ENCODE measurements around the gene BRD4.
"Not testable (repeated sequence)": the region's sequence is repeated elsewhere in the genome, so short reads cannot be mapped to it uniquely, and the experiment has no call there.

Gene BRD4

DNA sequence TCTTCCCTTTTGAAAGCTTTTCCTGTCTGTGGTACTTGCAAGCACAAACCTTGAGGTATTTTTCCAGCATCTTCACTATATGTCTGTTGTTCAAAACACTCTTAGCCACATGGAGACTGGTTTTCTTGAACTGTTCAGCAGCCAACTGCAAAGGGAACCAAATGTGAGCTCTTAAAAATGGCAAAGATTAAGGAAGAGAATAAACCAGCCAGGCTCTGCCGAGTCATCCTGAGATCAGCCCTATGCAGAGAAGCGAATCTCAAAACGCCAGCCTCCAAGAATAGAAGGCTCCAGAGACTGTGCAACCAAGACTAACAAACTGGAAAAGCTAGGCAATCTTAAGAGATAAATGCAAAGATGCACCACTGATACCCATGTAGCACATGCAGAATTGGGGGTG, 26.6 kb upstream of the BRD4 start:
- DNase-seq, result no peak

DNA sequence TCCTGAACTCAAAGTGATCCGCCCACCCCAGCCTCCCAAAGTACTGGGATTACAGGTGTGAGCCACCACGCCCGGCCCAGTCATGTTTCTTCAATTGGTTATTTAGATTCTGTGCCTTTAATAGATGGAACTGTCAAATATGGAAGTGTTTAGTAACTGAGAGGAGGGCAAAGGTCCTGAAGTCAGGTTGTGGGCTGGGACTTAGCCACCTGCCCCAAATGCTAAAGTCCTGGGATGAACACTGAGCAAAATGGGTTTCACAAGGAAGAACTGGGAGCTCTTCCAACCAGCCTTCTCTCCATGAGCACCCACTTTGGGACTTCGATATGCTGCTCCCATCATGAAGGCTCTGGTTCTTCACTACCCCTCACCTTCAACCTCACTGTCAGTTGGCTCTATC, 25.6 kb upstream of the BRD4 start:
- DNase-seq, result no peak

DNA sequence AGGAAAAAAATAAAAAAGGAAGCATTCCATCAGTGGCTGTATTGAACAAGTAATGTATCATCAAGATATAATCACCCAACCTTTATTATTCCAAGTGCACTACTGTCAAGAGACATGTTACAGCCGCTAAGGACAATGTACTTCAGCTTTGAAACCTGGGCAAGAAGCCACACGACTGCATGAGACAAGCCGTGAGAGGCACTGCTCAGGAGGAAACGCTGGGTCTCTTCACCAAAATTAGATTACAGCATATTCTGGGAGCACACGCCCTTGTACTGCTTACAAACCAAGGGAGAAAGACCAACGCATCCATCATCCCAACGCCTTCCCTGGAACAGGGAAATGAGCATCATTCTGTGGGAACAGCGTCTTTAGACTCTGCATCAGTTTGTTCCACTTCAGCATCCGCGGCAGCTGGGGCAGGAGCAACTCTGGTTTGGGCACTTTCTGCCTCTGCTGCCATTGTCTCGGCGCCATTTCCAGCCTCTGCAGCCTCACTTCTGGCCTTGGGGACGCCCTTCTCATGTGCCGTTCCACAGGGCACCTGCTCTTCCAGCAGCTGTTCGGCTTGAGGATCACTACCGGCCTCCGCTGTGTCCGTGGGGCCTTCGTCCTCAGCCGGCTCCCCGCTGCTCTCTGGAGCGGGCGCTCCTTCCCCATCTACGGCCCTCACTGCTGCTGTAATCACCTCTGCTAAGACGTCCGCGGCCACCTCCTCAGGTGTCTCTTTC, 22.4 kb upstream of the BRD4 start:
- DNase-seq, result no peak

DNA sequence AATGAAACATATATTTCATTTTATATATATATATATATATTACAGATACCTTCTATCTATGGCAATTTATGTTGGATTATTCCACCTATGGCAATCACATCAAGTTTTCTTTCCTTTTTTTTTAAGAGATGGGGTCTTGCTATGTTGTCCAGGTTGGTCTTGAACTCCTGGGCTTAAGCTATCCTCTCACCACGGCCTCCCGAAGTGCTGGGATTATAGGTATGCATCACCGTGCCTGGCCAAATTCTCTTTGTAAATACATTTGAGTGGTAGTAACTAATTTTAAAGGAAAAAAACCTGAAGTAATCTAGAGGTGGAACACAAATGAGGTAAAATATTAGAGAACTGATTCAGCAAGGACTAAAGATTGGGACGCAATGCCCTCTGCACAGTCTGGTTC, 21.6 kb upstream of the BRD4 start:
- no peak for DNase-seq

DNA sequence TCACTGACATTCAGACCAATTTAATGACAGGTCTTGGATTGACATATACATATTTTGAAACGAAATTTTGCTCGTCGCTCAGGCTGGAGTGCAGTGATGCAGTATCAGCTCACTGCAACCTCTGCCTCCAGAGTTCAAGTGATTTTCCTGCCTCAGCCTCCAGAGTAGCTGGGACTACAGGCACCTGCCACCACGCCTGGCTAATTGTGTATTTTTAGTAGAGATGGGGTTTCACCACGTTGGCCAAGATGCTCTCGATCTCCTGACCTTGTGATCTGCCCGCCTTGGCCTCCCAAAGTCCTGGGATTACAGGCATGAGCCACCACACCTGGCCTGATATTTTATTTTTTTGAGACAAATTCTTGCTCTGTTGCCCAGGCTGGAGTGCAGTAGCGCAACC, 20.2 kb upstream of the BRD4 start:
- DNase-seq, result not testable (repeated sequence)

DNA sequence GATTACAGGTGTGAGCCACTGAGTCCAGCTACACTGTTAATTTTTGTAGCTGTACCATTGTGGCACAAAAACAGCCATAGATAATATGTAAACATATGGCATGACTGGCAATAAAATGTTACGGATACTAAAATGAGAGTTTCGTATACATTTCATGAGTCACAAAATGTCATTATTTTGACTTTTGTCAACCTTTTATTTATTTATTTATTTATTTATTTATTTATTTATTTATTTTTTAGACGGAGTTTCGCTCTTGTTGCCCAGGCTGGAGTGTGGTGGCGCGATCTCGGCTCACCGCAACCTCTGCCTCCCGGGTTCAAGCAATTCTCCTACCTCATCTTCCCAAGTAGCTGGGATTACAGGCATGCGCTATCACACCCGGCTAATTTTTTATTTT, 9.0 kb upstream of the BRD4 start:
- not testable (repeated sequence) for DNase-seq

DNA sequence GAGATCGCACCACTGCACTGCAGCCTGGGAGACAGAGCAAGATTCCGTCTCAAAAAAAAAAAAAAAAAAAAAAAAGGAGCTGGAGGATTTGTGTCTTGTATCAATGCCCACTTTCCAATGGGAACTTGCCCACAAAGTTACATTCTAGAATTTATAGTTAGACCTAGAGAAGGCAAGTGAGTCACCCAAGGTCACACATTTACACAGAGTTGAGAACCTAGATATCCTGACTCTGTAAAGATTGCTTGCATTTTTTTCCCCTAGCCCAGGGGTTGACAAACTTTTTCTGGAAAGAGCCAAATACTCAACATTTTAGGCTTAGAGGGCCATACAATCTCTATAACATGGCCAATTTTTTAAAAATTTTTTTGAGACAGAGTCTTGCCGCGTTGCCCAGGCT, 7.7 kb upstream of the BRD4 start:
- no peak for DNase-seq

DNA sequence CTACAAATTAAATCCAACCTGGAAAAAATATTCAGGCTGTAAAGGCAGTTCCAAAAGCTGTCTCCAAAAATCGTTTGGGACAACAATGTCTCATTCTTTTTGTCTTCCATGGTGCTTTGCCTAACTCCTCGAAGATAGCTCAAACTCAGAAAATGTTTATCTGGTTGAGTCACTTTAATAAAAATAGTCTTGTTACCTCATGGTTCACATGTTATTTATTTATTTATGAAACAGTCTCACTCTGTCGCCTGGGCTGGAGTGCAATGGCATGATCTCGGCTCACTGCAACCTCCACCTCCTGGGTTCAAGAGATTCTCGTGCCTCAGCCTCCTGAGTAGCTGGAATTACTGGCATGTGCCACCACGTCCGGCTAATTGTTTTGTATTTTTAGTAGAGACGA, 4.9 kb upstream of the BRD4 start:
- DNase-seq, result no peak

DNA sequence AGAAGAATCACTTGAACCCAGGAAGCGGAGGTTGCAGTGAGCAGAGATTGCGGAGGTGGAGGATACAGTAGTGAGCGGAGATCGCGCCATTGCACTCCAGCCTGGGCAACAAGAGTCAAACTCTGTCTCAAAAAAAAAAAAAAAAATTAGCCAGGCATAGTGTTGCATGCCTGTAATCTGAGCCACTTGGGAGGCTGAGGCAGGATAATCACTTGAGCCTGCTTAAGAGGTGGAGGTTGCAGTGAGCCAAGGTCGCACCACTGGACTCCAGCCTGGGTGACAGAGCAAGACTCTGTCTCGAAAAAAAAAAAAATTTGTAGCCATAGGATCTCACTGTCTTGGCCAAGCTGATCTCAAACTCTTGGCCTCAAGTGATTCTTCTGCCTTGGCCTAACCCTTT, 3.7 kb upstream of the BRD4 start:
- not testable (repeated sequence) for DNase-seq

DNA sequence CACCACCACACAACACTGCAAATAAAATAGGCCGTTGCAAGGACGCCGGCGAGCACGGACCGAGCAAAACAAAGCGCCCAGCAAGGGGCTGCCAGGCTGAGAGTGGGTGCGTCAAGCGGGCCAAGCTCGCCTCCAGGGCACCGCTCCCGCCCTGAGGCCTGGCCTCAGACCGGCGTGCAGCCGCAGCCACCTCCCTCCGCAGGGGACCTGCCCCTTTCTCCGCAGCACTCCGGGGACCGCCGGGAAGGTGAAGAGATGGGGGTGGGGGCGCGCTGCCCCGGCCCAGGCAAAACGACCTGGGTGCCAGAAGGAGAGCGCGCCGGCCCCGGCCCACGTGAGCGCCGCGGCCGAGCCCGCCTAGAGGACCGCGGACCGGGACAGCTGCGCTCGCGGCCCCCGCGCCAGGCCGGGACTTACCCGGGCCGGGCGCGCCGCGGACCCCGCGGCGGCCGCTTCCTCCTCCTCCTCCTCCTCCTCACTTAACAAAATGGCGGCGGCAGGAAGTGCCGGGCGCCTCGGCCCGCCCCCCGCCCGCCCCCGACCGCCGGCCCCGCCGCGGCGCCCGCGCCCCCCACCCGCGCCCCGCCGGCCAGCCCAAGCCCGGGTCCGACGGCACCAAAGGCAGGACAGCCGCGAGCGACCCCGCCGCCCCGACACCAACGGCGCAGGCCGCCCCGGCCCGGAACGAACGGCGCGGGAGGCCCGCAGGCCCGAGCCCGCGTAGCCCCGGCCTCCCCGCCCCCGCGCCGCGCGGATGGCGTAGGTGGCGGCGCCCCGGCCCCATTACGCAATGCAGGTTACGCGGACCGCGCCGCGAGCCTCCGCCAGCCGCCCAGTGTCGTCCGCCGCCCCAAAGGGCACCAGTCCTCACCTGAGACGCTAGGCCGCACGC, 674 bp downstream of the BRD4 start:
- no peak for DNase-seq

DNA sequence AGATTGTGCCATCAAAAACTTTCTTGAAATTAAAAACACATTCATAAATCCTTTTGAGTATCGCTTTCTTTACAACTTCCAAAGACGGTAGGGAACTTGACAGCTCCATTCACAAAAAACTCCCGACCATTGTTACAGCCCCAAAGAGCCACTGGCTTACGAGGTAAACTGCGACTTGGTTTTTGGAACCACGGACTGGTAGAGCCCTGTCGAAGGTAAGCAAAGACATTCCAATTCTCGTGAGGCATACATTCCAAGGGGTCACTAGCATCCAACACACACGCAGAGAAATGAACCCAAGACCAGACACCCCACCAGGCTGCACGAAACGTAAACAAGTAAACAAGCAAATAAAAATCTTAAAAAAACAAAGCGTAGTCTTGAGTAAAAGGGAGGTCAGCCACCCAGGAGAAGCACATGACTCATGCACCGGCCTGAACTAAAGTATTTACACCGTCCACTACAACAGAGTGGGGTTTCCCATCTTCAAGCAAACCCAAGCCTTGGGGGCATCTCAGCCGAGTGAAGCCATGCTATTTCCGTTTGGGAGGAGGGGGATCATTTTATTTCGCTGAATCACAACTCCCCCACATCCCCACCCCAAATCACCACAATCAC, 1.4 kb downstream of the BRD4 start:
- no peak for DNase-seq

DNA sequence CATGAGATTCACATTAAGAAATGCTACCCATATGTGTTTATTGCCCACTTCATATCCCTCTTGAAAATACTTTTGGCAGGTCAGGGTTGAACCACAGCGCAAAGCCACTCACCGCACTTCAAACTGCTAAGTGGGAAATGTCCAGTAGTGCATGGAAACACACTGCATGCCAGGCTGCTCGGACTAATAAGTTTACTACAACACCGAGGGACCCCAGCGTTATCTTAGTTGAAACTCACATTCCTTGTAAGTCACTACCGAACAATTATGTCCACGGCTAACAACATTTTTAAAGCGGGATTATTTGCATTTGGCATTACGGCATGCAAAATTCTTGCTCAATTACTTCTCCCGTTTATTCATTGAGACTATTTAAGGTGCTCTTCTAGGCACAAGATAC, 4.0 kb downstream of the BRD4 start:
- DNase-seq, result peak; percentile 14

DNA sequence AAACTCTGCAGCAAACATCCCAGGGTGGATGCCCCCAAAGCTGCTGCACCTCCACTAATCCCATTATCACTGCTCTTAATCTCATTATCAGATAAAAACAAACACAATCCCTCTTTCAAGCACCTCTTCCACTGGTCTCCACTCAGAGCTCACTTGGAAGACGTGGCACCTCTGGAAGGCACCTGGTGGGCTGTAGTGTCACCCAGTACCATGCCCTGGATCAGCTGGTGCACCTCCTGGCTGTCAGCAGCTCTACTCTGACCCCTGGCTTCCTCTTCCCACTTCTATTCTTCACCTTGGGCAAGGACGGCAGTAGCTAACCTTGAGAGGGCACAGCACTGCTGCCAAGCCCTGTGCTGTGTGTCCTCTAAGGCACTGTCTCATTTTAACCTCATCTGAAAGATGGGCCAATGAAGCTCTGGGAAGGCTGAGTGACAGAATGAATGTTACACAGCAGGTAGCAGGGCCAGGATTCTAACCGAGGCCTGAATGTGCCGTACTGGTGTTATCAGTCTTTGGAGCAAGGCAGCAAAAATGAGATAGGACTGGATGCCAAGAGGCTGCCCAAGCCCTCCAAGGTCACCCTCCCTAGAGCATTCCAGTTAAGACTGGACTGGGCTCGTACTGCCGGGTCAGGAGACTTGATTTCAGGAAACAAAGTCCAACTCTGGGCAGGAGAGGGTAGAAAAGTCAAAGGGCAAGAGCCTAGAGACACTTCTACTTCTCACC, 7.4 kb downstream of the BRD4 start:
- no peak for DNase-seq

DNA sequence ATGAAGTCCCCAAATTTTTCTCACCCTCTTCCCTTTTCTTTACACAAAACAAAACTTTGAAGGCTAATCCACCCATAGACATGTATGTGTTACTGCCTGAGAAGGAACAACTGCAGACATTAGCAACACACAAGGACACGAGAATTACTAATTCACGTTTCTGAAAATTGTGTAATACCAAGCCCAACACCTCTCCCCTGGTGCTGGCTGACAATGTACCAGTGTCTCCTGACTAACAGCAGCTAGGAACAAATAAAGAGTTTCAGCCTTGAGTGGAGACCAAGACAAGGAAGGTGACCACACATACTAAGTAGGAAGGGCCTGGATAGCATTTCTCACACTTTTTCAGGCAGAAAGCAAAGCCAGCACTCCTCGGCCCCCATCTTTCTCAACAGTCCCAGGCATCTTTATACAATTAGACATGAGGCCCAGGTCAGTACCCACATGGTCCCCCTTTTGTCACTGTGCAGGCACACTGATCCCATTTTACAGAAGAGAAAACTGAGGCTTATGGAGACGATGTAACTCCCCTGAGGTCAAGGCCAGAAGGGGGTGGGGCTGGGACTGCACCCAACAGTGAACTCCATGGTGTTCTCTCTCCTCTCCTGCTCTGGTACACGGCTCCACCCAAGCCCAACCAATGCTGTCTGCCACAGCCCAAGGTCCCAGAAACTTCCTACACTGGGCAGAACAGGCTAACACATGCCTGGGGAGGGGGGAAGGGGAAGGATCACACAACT, 8.7 kb downstream of the BRD4 start:
- no peak for DNase-seq

DNA sequence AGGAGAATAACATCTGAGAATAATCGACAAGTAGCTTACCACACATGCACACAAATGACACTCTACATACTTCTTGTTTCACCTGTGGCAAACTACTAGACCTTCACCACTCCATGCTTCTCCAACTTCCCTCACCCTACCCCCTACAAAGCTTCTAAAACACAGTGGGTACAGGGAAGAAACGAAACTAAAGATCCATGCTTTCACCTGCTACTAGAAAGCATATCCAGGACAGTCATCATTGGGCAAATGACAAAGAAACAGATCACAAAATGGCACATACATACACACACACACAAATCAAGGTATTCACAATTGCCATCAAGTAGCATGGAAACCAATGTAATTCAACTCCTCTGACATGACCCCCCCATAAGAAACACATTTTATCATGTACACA, 10.6 kb downstream of the BRD4 start:
- no peak for DNase-seq

DNA sequence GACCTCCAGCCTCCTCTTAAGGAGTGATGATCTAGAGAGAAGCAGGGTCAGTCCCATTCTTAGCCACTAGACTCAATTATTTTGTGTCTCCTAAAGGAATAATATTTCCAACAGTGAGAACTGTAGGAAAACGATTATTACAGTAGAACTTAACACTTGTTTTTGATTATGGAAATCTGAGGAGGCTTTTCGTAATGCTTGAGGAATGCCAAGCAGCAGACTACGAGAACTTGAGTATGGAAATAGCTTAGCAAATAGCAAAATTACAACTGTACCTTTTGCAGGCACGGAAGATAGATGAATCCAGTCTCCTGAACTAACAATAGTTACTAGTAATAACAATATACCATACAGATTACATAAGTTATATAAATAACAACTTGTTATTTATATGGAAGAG, 12.2 kb downstream of the BRD4 start:
- DNase-seq, result no peak

DNA sequence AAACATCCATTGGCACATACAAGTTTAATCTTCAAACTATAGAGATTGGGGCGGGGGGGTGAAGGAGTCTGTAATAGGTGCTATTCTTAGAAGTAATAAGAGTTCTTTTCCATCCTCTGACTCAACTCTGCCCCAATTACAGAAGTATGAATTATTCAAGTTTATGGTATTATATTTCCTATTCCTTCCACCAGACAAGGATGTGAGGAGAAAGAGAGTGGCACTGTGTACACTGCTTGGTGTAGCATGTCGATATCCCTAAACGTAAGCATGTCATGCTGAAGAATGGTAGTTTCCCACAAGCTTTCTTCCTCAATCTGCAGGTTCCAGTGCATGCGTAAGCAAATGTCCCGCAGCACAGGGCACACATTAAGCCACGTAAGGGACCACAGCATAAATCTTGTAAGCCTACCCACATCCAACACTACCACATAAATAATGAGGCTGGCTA, 14.1 kb downstream of the BRD4 start:
- DNase-seq, result no peak

DNA sequence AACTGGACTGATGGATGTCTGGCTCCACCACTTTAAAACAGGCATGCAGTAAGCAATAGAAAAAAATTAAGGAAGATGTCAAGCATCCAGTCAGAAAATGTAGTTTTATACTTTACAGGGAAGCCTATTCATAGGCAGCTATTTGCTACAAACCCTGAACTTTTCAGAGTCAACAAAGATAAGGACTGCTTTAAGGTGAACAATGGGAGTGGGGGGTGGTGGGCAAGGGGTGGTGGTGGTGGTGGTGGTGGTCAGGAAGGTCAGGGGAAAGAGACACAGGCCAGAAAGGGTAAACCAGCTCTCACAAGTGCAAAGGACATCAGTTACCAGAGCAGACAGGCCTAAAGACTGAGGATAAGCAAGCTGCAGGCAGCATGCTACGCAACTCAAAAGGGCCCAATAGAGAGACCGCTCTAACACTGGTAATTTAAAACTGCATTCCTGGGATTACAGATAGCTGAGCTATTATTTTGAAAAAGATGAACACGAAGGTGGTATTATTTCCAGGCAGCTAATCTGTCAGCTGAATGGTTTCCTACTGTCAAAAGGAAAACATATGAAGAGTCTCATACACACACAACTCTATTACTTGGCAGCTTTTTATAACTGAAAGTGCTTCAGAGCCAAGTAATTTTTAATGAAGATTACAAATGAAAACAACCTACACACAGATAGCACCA, 14.8 kb downstream of the BRD4 start:
- no peak for DNase-seq

DNA sequence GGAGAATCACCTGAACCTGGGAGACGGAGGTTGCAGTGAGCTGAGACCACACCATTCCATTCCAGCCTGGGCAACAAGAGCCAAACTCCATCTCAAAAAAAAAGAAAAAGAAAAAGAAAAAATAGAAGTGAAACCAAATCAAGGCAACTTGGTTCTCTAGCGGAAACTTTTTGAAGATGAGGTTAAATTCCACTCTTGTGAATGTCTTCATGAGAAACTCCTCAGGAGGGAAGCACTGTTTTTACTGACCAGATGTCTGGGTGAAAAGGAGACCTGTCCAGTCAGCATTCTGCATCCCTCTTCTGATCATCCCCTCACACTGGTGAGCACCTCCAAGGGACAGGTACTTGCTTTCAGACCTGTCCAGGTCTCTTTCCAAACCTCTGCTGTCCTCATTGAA, 15.8 kb downstream of the BRD4 start:
- DNase-seq, result no peak

DNA sequence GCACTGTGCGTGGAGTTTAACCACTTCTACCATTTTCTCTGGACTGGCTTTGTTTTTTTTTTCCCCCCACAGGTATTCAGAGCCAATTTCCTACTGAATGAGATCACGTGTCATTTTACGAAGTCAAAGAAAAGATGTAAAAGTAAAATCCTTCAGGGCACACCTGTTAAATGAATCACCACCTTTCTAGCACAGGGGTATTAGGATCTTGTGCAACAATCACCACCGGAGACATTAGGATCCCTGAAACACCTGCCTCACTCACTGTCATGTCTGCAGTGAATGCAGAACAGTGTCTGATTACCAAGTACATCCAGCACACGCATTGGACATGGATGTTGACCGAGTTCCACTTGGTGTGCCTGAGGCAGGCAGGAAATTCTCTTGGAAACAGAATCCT, 17.2 kb downstream of the BRD4 start:
- no peak for DNase-seq

DNA sequence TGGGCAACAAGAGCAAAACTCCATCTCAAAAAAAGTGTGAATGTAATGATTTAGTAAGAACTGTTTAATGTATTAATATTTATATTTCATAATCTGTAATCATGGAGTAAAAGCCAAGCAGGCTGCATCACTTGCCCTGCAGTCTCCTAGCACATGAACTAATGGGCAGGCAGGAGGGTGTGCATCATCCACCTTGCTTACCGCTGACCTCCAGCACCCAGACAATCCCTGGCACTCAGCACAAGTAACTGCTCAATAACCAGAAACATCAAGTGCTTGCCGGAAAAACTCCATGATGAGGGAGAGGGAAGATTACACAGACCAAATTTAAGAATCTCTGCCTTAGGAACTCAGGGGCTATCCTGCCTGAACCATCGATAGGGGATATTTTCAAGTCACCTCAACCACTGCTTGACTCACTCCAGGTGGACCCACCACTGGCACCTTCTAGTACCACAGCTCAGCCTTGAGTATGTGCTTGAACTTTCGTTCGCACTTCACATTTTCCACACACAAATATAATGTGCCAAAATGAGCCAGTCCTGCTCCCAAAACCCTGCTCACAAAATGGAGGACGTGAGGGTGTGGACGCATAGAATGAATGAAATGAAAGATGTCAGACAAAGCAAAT, 18.6 kb downstream of the BRD4 start:
- DNase-seq, result no peak
